HEK293 (cell line): ENCODE data around the gene ACADVL.

Experiments
- AEBP2 ChIP-seq: fragments of 450-650 bp; formaldehyde crosslinking; IDR thresholded peaks from 2 replicates; pipeline ENCODE4 v1.5.1; 2016; ENCODE audit warnings: missing biosample characterization, missing genetic modification characterization, borderline replicate concordance
- CTCF ChIP-seq: fragments of 450-650 bp; formaldehyde crosslinking; IDR thresholded peaks from 2 replicates; pipeline ENCODE4 v1.5.1; 2016; ENCODE audit warnings: missing biosample characterization, missing genetic modification characterization
- GLIS1 ChIP-seq: fragments of 450-650 bp; formaldehyde crosslinking; IDR thresholded peaks from 2 replicates; pipeline ENCODE4 v1.5.1; 2016; ENCODE audit warnings: missing biosample characterization, missing genetic modification characterization
- HIC1 ChIP-seq: fragments of 450-650 bp; formaldehyde crosslinking; IDR thresholded peaks from 2 replicates; pipeline ENCODE4 v1.5.1; 2016; ENCODE audit warnings: missing biosample characterization, missing genetic modification characterization
- KLF17 ChIP-seq: fragments of 450-650 bp; formaldehyde crosslinking; IDR thresholded peaks from 2 replicates; pipeline ENCODE4 v1.5.1; 2016; ENCODE audit warnings: missing biosample characterization, missing genetic modification characterization
- PATZ1 ChIP-seq: fragments of 450-650 bp; formaldehyde crosslinking; IDR thresholded peaks from 2 replicates; pipeline ENCODE4 v1.5.1; 2016; ENCODE audit warnings: missing biosample characterization, missing genetic modification characterization
- REST ChIP-seq: fragments of 450-650 bp; formaldehyde crosslinking; IDR thresholded peaks from 2 replicates; pipeline ENCODE4 v1.5.1; 2016; ENCODE audit warnings: missing biosample characterization, missing genetic modification characterization
- SP7 ChIP-seq: fragments of 450-650 bp; formaldehyde crosslinking; IDR thresholded peaks from 2 replicates; pipeline ENCODE4 v1.5.1; 2016; ENCODE audit warnings: missing biosample characterization, missing genetic modification characterization
- ZBTB11 ChIP-seq: fragments of 450-650 bp; formaldehyde crosslinking; conservative IDR thresholded peaks from 2 replicates; pipeline ENCODE4 v1.5.1; 2016; ENCODE audit warnings: low read depth, missing biosample characterization, missing genetic modification characterization
- ZEB2 ChIP-seq: fragments of 450-650 bp; formaldehyde crosslinking; IDR thresholded peaks from 2 replicates; pipeline ENCODE4 v1.5.1; 2016; ENCODE audit warnings: missing biosample characterization, missing genetic modification characterization
- ZFP69B ChIP-seq: fragments of 450-650 bp; formaldehyde crosslinking; IDR thresholded peaks from 2 replicates; pipeline ENCODE4 v1.5.1; 2016; ENCODE audit warnings: missing biosample characterization, missing genetic modification characterization
- ZNF2 ChIP-seq: fragments of 450-650 bp; formaldehyde crosslinking; IDR thresholded peaks from 2 replicates; pipeline ENCODE4 v1.5.1; 2016; ENCODE audit warnings: missing biosample characterization, missing genetic modification characterization
- ZNF394 ChIP-seq: fragments of 450-650 bp; formaldehyde crosslinking; IDR thresholded peaks from 2 replicates; pipeline ENCODE4 v1.5.1; 2016; ENCODE audit warnings: missing biosample characterization, missing genetic modification characterization, mild to moderate bottlenecking, moderate library complexity, borderline replicate concordance
- ZNF398 ChIP-seq: fragments of 450-650 bp; formaldehyde crosslinking; IDR thresholded peaks from 2 replicates; pipeline ENCODE4 v1.5.1; 2017; ENCODE audit warnings: missing biosample characterization, missing genetic modification characterization
- ZNF404 ChIP-seq: fragments of 450-650 bp; formaldehyde crosslinking; IDR thresholded peaks from 2 replicates; pipeline ENCODE4 v1.5.1; 2017; ENCODE audit warnings: missing biosample characterization, missing genetic modification characterization
- ZNF544 ChIP-seq: fragments of 450-650 bp; formaldehyde crosslinking; IDR thresholded peaks from 2 replicates; pipeline ENCODE4 v1.5.0; 2017; ENCODE audit warnings: missing biosample characterization, missing genetic modification characterization
- ZNF664 ChIP-seq: fragments of 450-650 bp; formaldehyde crosslinking; IDR thresholded peaks from 2 replicates; pipeline ENCODE4 v1.5.1; 2016; ENCODE audit warnings: missing biosample characterization, missing genetic modification characterization

Gene ACADVL

GRCh38 chr17:7214300-7215135 is 5.2 kb upstream of the ACADVL start (continued):
- TF ChIP-seq PATZ1, result peak; percentile 96
- peak; percentile 56; the same call in 1 of the 2 replicates for TF ChIP-seq ZNF2 (tag by site-specific recombination)
- TF ChIP-seq GLIS1 (tag by site-specific recombination), result peak; percentile 86
- peak; percentile 91 for TF ChIP-seq CTCF (tag by site-specific recombination)
- TF ChIP-seq HIC1 (tag by site-specific recombination), result peak; percentile 73
- TF ChIP-seq ZNF404 (tag by site-specific recombination), result no peak
- TF ChIP-seq ZNF544 (tag by site-specific recombination), result no peak
- no peak for TF ChIP-seq ZBTB11 (tag by site-specific recombination)
- TF ChIP-seq ZNF398, result peak; percentile 88
- no peak for TF ChIP-seq ZNF664 (tag by site-specific recombination)
- no peak for TF ChIP-seq REST (tag by site-specific recombination)
- TF ChIP-seq SP7 (tag by site-specific recombination), result peak; percentile 79
- no peak for TF ChIP-seq AEBP2 (tag by site-specific recombination)
- TF ChIP-seq ZFP69B (tag by site-specific recombination), result 0 out of 2 replicates have a peak, but pooled peaks have one; percentile 49
- TF ChIP-seq KLF17 (tag by site-specific recombination), result peak; percentile 68; the same call in 1 of the 2 replicates
- TF ChIP-seq ZNF394, result 0 out of 2 replicates have a peak, but pooled peaks have one; percentile 13
- peak; percentile 69 for TF ChIP-seq ZEB2
